ENCODE data around the gene PCDHA11. TPM values are rescaled to one million over a fixed set of nuclear protein-coding genes. Genes with fewer than 3 reads are reported as not detected.
"Not testable (repeated sequence)": the region's sequence is repeated elsewhere in the genome, so short reads cannot be mapped to it uniquely, and the experiment has no call there.

PCDHA11 gene, protein sequence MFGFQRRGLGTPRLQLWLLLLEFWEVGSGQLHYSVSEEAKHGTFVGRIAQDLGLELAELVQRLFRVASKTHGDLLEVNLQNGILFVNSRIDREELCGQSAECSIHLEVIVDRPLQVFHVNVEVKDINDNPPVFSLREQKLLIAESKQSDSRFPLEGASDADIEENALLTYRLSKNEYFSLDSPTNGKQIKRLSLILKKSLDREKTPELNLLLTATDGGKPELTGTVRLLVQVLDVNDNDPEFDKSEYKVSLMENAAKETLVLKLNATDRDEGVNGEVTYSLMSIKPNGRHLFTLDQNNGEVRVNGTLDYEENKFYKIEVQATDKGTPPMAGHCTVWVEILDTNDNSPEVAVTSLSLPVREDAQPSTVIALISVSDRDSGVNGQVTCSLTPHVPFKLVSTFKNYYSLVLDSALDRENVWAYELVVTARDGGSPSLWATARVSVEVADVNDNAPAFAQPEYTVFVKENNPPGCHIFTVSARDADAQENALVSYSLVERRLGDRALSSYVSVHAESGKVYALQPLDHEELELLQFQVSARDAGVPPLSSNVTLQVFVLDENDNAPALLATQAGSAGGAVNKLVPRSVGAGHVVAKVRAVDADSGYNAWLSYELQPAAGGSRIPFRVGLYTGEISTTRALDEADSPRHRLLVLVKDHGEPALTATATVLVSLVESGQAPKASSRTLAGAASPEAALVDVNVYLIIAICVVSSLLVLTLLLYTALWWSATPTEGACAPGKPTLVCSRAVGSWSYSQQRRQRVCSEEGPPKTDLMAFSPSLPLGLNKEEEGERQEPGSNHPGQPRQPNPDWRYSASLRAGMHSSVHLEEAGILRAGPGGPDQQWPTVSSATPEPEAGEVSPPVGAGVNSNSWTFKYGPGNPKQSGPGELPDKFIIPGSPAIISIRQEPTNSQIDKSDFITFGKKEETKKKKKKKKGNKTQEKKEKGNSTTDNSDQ
- polyA plus RNA-seq (ENCODE audit: insufficient read length), result 0.30 TPM

DNA sequence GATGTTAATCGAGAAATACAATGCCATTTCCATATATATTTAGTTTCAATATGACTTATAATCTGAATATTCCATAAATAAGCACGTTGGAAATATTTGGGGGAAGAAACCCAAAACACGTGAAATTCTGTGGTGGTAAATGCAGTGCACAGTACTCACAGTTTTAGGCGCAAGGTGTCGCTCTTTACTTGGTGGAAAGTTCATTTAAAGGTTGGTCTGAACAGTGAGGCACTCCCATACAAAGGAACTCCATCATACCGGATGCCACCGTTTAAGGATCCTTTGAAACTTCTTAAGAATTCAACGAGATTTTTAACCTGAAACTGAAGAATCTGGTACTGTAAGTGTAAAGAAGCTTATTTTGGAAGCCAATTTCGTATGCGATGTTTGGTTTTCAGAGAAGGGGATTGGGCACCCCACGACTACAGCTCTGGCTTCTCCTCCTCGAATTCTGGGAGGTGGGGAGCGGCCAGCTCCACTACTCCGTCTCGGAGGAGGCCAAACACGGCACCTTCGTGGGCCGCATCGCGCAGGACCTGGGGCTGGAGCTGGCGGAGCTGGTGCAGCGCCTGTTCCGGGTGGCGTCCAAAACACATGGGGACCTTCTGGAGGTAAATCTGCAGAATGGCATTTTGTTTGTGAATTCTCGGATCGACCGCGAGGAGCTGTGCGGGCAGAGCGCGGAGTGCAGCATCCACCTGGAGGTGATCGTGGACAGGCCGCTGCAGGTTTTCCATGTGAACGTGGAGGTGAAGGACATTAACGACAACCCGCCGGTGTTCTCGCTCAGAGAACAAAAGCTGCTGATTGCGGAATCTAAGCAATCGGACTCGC lies at the start of gene PCDHA11:
TSS of gene PCDHA11 (plus strand) at position 237 of the 834 bp plus-strand sequence. CDS start at position 384, 147 bp downstream.
- peak; percentile 2 for DNase-seq

DNA sequence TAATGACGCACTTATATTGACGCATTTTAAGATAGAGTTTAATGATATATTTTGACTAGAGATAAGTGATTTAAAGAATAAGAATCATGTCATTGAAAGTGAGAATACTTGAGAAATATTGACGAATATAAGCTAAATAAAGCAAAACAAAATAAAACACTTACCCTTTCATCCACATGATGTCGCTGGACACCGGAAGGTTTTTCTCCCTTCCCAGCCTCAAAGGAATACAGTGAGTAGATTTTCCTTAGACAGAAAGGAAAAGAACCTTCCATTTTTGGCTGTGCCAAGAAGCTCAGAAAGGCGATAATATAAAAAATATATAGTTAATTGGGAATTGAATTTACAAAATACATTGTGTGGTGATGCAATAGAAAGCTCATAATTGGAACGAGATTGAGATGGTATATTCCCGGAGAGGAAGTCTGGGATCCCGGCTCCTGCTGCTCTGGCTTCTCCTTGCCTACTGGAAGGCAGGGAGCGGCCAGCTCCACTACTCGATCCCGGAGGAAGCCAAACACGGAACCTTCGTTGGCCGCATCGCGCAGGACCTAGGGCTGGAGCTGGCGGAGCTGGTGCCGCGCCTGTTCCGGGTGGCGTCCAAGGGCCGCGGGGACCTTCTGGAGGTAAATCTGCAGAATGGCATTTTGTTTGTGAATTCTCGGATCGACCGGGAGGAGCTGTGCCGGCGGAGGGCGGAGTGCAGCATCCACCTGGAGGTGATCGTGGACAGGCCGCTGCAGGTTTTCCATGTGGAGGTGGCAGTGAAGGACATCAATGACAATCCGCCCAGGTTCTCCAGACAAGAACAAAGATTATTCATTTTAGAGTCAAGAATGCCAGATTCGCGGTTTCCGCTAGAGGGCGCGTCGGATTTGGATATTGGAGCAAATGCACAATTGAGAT lies 47.1 kb upstream of the PCDHA11 start, which contains the start of gene PCDHA5:
TSS of gene PCDHA5 (plus strand) at position 239 of the 906 bp plus-strand sequence.
- no peak for DNase-seq

- no peak for DNase-seq
These were observed 46.5 kb upstream of the PCDHA11 start for GRCh38 chr5:140822281-140822629.

DNA sequence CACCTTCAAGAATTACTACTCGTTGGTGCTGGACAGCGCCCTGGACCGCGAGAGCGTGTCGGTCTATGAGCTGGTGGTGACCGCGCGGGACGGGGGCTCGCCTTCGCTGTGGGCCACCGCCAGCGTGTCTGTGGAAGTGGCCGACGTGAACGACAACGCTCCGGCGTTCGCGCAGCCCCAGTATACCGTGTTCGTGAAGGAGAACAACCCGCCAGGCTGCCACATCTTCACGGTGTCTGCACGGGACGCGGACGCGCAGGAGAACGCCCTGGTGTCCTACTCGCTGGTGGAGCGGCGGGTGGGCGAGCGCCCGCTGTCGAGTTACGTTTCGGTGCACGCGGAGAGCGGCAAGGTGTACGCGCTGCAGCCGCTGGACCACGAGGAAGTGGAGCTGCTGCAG lies 45.8 kb upstream of the PCDHA11 start:
- DNase-seq, result not testable (repeated sequence)

DNA sequence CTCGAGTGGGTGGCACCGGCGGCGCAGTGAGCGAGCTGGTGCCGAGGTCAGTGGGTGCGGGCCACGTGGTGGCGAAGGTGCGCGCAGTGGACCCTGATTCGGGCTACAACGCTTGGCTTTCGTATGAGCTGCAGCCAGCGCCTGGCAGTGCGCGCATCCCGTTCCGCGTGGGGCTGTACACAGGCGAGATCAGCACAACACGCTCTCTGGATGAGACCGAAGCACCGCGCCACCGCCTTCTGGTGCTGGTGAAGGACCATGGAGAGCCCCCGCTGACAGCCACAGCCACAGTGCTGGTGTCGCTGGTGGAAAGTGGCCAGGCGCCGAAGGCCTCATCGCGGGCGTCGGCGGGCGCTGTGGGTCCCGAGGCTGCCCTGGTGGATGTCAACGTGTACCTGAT lies 45.3 kb upstream of the PCDHA11 start:
- no peak for DNase-seq

DNA sequence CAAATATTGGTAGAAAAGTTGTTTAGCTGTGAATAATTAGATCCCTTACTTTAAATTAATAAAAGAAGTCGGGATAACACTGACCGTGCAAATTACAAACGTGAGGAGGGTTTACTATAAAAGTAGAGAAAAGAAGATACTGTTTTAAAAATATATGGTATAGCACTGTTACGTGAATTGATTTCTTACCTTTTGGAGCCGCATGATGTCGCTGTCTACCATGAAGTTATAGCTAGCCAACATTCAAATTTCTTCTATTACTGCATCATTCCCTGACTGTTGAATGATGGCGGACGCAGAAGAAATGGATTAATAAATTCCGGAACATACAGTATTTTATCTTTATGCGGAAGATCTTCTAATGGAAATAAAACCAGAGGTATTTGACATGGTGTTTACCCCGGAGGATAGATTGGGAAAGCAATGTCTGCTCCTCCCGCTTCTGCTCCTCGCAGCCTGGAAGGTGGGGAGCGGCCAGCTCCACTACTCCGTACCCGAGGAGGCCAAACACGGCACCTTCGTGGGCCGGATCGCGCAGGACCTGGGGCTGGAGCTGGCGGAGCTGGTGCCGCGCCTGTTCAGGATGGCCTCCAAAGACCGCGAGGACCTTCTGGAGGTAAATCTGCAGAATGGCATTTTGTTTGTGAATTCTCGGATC lies 40.9 kb upstream of the PCDHA11 start, which contains the start of gene PCDHA6:
TSS of gene PCDHA6 (plus strand) at position 257 of the 658 bp plus-strand sequence. CDS start at position 389, 132 bp downstream.
- DNase-seq, result no peak

DNA sequence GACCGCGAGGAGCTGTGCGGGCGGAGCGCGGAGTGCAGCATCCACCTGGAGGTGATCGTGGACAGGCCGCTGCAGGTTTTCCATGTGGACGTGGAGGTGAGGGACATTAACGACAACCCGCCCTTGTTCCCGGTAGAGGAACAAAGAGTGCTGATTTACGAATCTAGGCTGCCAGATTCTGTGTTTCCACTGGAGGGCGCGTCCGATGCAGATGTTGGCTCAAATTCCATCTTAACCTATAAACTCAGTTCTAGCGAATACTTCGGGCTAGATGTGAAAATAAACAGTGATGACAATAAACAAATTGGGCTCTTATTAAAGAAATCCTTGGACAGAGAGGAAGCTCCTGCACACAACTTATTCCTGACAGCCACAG lies 40.4 kb upstream of the PCDHA11 start:
- DNase-seq, result no peak

DNA sequence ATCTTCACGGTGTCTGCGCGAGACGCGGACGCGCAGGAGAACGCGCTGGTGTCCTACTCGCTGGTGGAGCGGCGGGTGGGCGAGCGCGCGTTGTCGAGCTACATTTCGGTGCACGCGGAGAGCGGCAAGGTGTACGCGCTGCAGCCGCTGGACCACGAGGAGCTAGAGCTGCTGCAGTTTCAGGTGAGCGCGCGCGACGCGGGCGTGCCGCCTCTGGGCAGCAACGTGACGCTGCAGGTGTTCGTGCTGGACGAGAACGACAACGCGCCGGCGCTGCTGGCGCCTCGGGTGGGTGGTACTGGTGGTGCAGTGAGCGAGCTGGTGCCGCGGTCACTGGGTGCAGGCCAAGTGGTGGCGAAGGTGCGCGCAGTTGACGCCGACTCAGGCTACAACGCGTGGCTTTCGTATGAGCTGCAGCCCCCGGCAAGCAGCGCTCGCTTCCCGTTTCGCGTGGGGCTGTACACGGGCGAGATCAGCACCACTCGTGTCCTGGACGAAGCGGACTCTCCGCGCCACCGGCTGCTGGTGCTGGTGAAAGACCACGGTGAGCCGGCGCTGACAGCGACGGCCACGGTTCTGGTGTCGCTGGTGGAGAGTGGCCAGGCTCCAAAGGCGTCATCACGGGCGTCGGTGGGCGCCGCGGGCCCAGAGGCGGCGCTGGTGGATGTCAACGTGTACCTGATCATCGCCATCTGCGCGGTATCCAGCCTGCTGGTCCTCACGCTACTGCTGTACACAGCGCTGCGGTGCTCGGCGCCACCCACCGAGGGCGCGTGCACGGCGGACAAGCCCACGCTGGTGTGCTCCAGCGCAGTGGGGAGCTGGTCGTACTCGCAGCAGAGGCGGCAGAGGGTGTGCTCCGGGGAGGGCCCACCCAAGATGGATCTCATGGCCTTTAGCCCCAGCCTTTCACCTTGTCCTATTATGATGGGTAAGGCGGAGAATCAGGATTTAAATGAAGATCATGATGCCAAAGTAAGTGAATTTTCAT lies 39.0 kb upstream of the PCDHA11 start:
- DNase-seq, result not testable (repeated sequence)

- DNase-seq, result no peak
These were observed 34.8 kb upstream of the PCDHA11 start, which contains the start of gene PCDHA7 for GRCh38 chr5:140833993-140834392. TSS of gene PCDHA7 (plus strand) at chr5:140834269. CDS start at chr5:140834384, 115 bp downstream.

DNA sequence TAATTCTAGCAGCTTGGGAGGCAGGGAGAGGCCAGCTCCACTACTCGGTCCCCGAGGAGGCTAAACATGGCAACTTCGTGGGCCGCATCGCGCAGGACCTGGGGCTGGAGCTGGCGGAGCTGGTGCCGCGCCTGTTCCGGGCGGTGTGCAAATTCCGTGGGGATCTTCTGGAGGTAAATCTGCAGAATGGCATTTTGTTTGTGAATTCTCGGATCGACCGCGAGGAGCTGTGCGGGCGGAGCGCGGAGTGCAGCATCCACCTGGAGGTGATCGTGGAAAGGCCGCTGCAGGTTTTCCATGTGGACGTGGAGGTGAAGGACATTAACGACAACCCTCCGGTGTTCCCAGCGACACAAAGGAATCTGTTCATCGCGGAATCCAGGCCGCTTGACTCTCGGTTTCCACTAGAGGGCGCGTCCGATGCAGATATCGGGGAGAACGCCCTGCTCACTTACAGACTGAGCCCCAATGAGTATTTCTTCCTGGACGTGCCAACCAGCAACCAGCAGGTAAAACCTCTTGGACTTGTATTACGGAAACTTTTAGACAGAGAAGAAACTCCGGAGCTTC lies 34.2 kb upstream of the PCDHA11 start:
- not testable (repeated sequence) for DNase-seq

DNA sequence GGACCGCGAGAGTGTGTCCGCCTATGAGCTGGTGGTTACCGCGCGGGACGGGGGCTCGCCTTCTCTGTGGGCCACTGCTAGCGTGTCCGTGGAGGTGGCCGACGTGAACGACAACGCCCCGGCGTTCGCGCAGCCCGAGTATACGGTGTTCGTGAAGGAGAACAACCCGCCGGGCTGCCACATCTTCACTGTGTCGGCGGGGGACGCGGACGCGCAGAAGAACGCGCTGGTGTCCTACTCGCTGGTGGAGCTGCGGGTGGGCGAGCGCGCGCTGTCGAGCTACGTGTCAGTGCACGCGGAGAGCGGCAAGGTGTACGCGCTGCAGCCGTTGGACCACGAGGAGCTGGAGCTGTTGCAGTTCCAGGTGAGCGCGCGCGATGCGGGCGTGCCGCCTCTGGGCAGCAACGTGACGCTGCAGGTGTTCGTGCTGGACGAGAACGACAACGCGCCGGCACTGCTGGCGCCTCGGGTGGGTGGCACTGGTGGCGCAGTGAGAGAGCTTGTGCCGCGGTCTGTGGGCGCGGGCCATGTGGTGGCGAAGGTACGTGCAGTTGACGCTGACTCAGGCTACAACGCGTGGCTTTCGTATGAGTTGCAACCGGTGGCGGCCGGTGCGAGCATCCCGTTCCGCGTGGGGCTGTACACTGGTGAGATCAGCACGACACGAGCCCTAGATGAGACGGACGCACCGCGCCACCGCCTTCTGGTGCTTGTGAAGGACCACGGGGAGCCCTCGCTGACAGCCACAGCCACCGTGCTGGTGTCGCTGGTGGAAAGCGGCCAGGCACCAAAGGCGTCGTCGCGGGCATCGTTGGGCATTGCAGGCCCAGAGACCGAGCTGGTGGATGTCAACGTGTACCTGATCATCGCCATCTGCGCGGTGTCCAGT lies 32.9 kb upstream of the PCDHA11 start:
- DNase-seq, result no peak

GRCh38 chr5:140840978-140841962 lies 27.5 kb upstream of the PCDHA11 start, which contains the start of gene PCDHA8:
TSS of gene PCDHA8 (plus strand) at chr5:140841187. CDS start at chr5:140841322, 135 bp downstream.
- no peak for DNase-seq

- DNase-seq, result no peak
These were observed 25.7 kb upstream of the PCDHA11 start for GRCh38 chr5:140842798-140843733.

- not testable (repeated sequence) for DNase-seq
These were observed 20.3 kb upstream of the PCDHA11 start, which contains the start of gene PCDHA9 for GRCh38 chr5:140848139-140849102. TSS of gene PCDHA9 (plus strand) at chr5:140848382. CDS start at chr5:140848496, 114 bp downstream.
